Mesenchymal stem cell (in vitro differentiated cells and primary cell): ENCODE results near the gene ZNF488.

ENCODE experiments used
- DNase-seq: peaks from one replicate; pipeline ENCODE4 v3.0.0-alpha.2; 2013
- H2AFZ ChIP-seq: one replicate; pipeline ENCODE4 v1.6.1; 2013; ENCODE audit warnings: low read depth, mild to moderate bottlenecking, control low read depth, inconsistent platforms, low read length, moderate library complexity
- H2AK5ac ChIP-seq: 2 replicates; pipeline ENCODE4 v1.6.1; 2013; ENCODE audit warnings: low read length, moderate library complexity, mild to moderate bottlenecking, inconsistent platforms; ENCODE audit not compliant: severe bottlenecking
- H2BK120ac ChIP-seq: one replicate; pipeline ENCODE4 v1.6.1; 2013; ENCODE audit warnings: low read depth, mild to moderate bottlenecking, inconsistent platforms, low read length, moderate library complexity
- H2BK12ac ChIP-seq, 2 experiments: one replicate each; pipeline ENCODE4 v1.6.1; 2013; ENCODE audit warnings: inconsistent platforms in 2 of 2, low read length in 2 of 2, mild to moderate bottlenecking in 2 of 2, moderate library complexity in 2 of 2, control low read depth in 1 of 2
- H2BK15ac ChIP-seq: one replicate; pipeline ENCODE4 v1.6.1; 2013; ENCODE audit warnings: mild to moderate bottlenecking, low read depth, inconsistent platforms; ENCODE audit not compliant: poor library complexity, severe bottlenecking
- H2BK5ac ChIP-seq: 2 replicates; pipeline ENCODE4 v1.6.1; 2013; ENCODE audit warnings: low read depth, mild to moderate bottlenecking, low read length, control low read depth, inconsistent platforms; ENCODE audit not compliant: poor library complexity, severe bottlenecking
- H3K14ac ChIP-seq, 2 experiments: one replicate each; pipeline ENCODE4 v1.6.1; 2013; ENCODE audit warnings: inconsistent platforms in 2 of 2, low read length in 2 of 2, control low read depth in 1 of 2, mild to moderate bottlenecking in 1 of 2, moderate library complexity in 1 of 2
- H3K18ac ChIP-seq, 2 experiments: one replicate each; pipeline ENCODE4 v1.6.1; 2013; ENCODE audit warnings: inconsistent platforms in 2 of 2, low read length in 2 of 2, control low read depth in 1 of 2, low read depth in 1 of 2, mild to moderate bottlenecking in 1 of 2
- H3K23ac ChIP-seq, 2 experiments: one replicate each; pipeline ENCODE4 v1.6.1; 2013; ENCODE audit warnings: inconsistent platforms in 2 of 2, low read length in 2 of 2, mild to moderate bottlenecking in 2 of 2, moderate library complexity in 2 of 2, control low read depth in 1 of 2
- H3K27ac ChIP-seq: 2 replicates; pipeline ENCODE4 v1.5.1; 2013; ENCODE audit warnings: mild to moderate bottlenecking, moderate library complexity, low read length, control low read depth, inconsistent platforms; ENCODE audit not compliant: poor library complexity, severe bottlenecking
- H3K27me3 ChIP-seq, 2 experiments: 2 replicates each; pipeline versions ENCODE4 v1.6.1 to v1.7.0; 2013; ENCODE audit warnings: low read length in 2 of 2, mild to moderate bottlenecking in 2 of 2, moderate library complexity in 2 of 2, control low read depth in 1 of 2, inconsistent platforms in 1 of 2; ENCODE audit not compliant: control insufficient read depth in 1 of 2, insufficient read depth in 1 of 2
- H3K36me3 ChIP-seq, 2 experiments: 2 replicates each; pipeline versions ENCODE4 v1.6.1 to v1.7.0; 2013; ENCODE audit warnings: low read length in 2 of 2, control low read depth in 1 of 2, inconsistent platforms in 1 of 2, low read depth in 1 of 2, mild to moderate bottlenecking in 1 of 2; ENCODE audit not compliant: insufficient read depth in 2 of 2, control insufficient read depth in 1 of 2
- H3K4ac ChIP-seq, 2 experiments: one replicate each; pipeline ENCODE4 v1.6.1; 2013; ENCODE audit warnings: inconsistent platforms in 2 of 2, low read length in 2 of 2, mild to moderate bottlenecking in 2 of 2, moderate library complexity in 2 of 2, control low read depth in 1 of 2, low read depth in 1 of 2
- H3K4me1 ChIP-seq: 2 replicates; pipeline ENCODE4 v1.6.1; 2013; ENCODE audit warnings: low read depth, low read length, control low read depth; ENCODE audit not compliant: control insufficient read depth, insufficient read depth
- H3K4me2 ChIP-seq: 2 replicates; pipeline ENCODE4 v1.6.1; 2013; ENCODE audit warnings: low read length, mild to moderate bottlenecking, inconsistent platforms; ENCODE audit not compliant: poor library complexity, severe bottlenecking
- H3K4me3 ChIP-seq, 2 experiments: 2 replicates each; pipeline versions ENCODE4 v1.5.1 to v1.7.0; 2013; ENCODE audit warnings: low read length in 2 of 2, mild to moderate bottlenecking in 2 of 2, control low read depth in 1 of 2, low read depth in 1 of 2; ENCODE audit not compliant: insufficient read depth in 1 of 2
- H3K79me1 ChIP-seq: replicated peaks from 2 replicates; pipeline ENCODE4 v1.6.1; 2013; ENCODE audit warnings: mild to moderate bottlenecking, control low read depth, low read length, inconsistent platforms; ENCODE audit not compliant: poor library complexity, severe bottlenecking
- H3K9ac ChIP-seq: 2 replicates; pipeline ENCODE4 v1.7.0; 2013; ENCODE audit warnings: mild to moderate bottlenecking, low read length, moderate library complexity
- H3K9me3 ChIP-seq: 2 replicates; pipeline ENCODE4 v1.7.0; 2013; ENCODE audit warnings: mild to moderate bottlenecking, low read length; ENCODE audit not compliant: control insufficient read depth
- H4K8ac ChIP-seq: one replicate; pipeline ENCODE4 v1.6.1; 2013; ENCODE audit warnings: inconsistent platforms, mild to moderate bottlenecking, low read length, moderate library complexity
- H4K91ac ChIP-seq: one replicate; pipeline ENCODE4 v1.6.1; 2013; ENCODE audit warnings: mild to moderate bottlenecking, low read length, inconsistent platforms
- WGBS: methylation state at CpG from one replicate; pipeline ENCODE4 v1.1.7; 2013; ENCODE audit warnings: mixed read lengths; 5-methylcytosine and 5-hydroxymethylcytosine counted together

The ZNF488 gene

GRCh38 chr10:47409171-47409865 is 25.2 kb upstream of the ZNF488 start:
- Histone ChIP-seq H3K9ac (no peak overlapping the region), H2BK15ac (no peak overlapping the region), H3K36me3 (no peaks in the 10 kb centered on the region), H4K8ac (no peak overlapping the region), H3K27ac (no peak overlapping the region), H3K18ac (peak overlapping the region in 1 of 2 experiments; percentile 11), H2BK120ac (no peak overlapping the region), H3K4me3 (no peak overlapping the region), H3K9me3 (no peaks in the 10 kb centered on the region), H2BK5ac (no peak overlapping the region), H3K79me1 (no peaks in the 10 kb centered on the region), H2AFZ (no peak overlapping the region), H3K27me3 (peaks cover 0 to 7% of the 10 kb centered on the region in 2 experiments), H4K91ac (no peak overlapping the region), H3K4me1 (peaks cover 32% of the 10 kb centered on the region), H3K4me2 (no peak overlapping the region), H3K14ac (no peak overlapping the region), H3K4ac (no peak overlapping the region), H2BK12ac (peak overlapping the region in 1 of 2 experiments; percentile 21), H2AK5ac (no peak overlapping the region), H3K23ac (no peak overlapping the region)
- WGBS = 89% methylated on average over 15 of the region's 15 CpGs
- DNase-seq = no peak

- Histone ChIP-seq H2AK5ac (no peak overlapping the region), H3K36me3 (no peaks in the 10 kb centered on the region), H3K27ac (no peak overlapping the region), H2BK120ac (no peak overlapping the region), H4K8ac (no peak overlapping the region), H3K14ac (peak overlapping the region in 1 of 2 experiments; percentile 14), H3K4ac (no peak overlapping the region), H3K4me1 (peaks cover 39% of the 10 kb centered on the region), H2BK15ac (no peak overlapping the region), H3K9ac (no peak overlapping the region), H2BK5ac (no peak overlapping the region), H3K4me3 (no peak overlapping the region), H2BK12ac (no peak overlapping the region), H4K91ac (no peak overlapping the region), H3K18ac (no peak overlapping the region), H2AFZ (no peak overlapping the region), H3K79me1 (no peaks in the 10 kb centered on the region), H3K23ac (no peak overlapping the region), H3K4me2 (no peak overlapping the region), H3K9me3 (no peaks in the 10 kb centered on the region), H3K27me3 (peaks cover 0 to 7% of the 10 kb centered on the region in 2 experiments)
- 92% methylated on average over 3 of the region's 6 CpGs for WGBS
- DNase-seq = no peak
Measured at GRCh38 chr10:47408606-47409005, 24.5 kb upstream of the ZNF488 start.

GRCh38 chr10:47406870-47407691 is 23.0 kb upstream of the ZNF488 start:
- Histone ChIP-seq H3K4ac (peak overlapping the region in 1 of 2 experiments; percentile 55), H2BK120ac (peak overlapping the region; percentile 52), H2AK5ac (peak overlapping the region; percentile 97), H4K91ac (peak overlapping the region; percentile 73), H3K9me3 (no peaks in the 10 kb centered on the region), H3K4me1 (peaks cover 50% of the 10 kb centered on the region), H3K9ac (no peak overlapping the region), H3K79me1 (no peaks in the 10 kb centered on the region), H3K23ac (no peak overlapping the region), H3K4me2 (no peak overlapping the region), H2BK15ac (no peak overlapping the region), H4K8ac (peak overlapping the region; percentile 71), H3K14ac (peak overlapping the region in 1 of 2 experiments; percentile 41), H2AFZ (no peak overlapping the region), H3K4me3 (no peak overlapping the region), H3K27me3 (peaks cover 0 to 5% of the 10 kb centered on the region in 2 experiments), H3K18ac (peak overlapping the region; percentile 54 to 77), H2BK5ac (no peak overlapping the region), H3K36me3 (no peaks in the 10 kb centered on the region), H3K27ac (no peak overlapping the region), H2BK12ac (peak overlapping the region; percentile 23 to 38)
- DNase-seq = peak; percentile 74
- 76% methylated on average over 9 of the region's 9 CpGs for WGBS

DNA sequence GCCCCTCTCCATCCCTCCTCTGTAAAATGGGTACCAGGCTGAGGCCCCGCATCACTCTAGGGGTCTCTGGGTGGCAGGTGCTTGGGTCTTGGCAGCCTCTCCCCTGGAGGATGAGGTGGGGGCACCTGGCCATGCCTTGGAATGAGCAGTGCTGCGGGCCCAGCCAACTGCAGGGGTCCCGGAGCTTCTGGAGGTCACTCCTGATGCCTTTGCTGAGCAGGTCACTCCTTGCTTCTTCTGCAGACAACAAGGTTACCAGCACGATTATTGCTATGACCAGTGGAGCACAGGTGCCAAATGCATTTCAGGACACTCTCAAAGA is 22.4 kb upstream of the ZNF488 start:
- no peak overlapping the region for H3K4me3 ChIP-seq
- WGBS = 79% methylated on average over 4 of the region's 4 CpGs
- no peak overlapping the region for H3K4ac ChIP-seq
- peak overlapping the region; percentile 5 for H2AK5ac ChIP-seq
- DNase-seq = no peak
- H3K18ac ChIP-seq = peak overlapping the region in 1 of 2 experiments; percentile 32
- H3K4me2 ChIP-seq = no peak overlapping the region
- no peaks in the 10 kb centered on the region for H3K9me3 ChIP-seq
- no peak overlapping the region for H3K27ac ChIP-seq
- no peaks in the 10 kb centered on the region for H3K27me3 ChIP-seq
- peak overlapping the region; percentile 5 for H4K91ac ChIP-seq
- no peaks in the 10 kb centered on the region for H3K36me3 ChIP-seq
- H2BK12ac ChIP-seq = peak overlapping the region; percentile 0 to 4
- H2BK120ac ChIP-seq = no peak overlapping the region
- no peak overlapping the region for H2BK5ac ChIP-seq
- H3K9ac ChIP-seq = no peak overlapping the region
- H4K8ac ChIP-seq = no peak overlapping the region
- peaks cover 56% of the 10 kb centered on the region for H3K4me1 ChIP-seq
- no peak overlapping the region for H2BK15ac ChIP-seq
- no peak overlapping the region for H2AFZ ChIP-seq
- H3K14ac ChIP-seq = peak overlapping the region in 1 of 2 experiments; percentile 9
- no peak overlapping the region for H3K23ac ChIP-seq
- no peaks in the 10 kb centered on the region for H3K79me1 ChIP-seq
